Subcutaneous adipose tissue (tissue), 4 donors: ENCODE data around the gene PCDH9. TPM values are rescaled to one million over a fixed set of nuclear protein-coding genes. Genes with fewer than 3 reads are reported as not detected.

ENCODE experiments used
- total RNA-seq, 4 donors: library from RNA; depleted of rRNA; stranded (reverse); fragments of >200 nt; gene quantifications; one replicate each; pipeline ENCODE4 v1.1.0, GENCODE V29; 2016
- TF ChIP-seq, protein P1 (sequence below): fragments of 450-650 bp; IDR thresholded peaks from one replicate; pipeline ENCODE4 v1.5.1; 2016; ENCODE audit warnings: low read depth, mild to moderate bottlenecking, control low read depth, antibody characterized with exemption, moderate library complexity

Gene PCDH9
- total RNA-seq, 4 donors from 2014 or later: 9.0 to 28.4 (median 12.0) TPM

DNA sequence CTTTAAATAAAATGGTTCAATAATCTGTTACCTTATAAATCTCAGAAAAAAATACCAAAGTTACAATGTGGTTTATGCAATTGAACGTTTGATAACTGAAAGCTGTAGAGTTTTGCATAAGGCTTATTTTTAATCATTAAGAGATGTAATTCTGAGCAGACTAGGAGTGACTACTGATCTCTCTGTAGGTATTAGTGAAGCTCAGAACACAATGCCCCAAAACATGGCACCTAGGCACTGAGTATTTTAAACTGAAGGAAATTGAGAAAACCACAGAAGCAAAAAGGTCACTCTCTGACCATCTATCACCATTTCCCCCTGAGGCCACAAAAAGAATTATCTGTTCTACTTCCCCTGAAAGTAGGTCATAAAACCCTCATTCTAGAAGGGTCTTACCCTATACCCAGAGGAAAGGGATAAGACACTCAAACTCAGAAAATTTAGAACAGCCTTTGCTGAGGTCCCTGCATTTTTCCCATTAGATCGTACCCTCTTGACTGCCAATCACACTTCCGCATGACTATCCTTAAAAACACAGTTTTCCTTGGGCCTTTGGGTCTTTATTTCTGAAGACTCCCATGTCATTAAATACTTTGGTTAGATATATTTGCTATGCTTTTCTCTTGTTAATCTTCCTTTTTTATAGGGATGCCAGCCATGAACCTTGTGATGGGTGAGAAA is 158.1 kb downstream of the PCDH9 start:
- TF ChIP-seq, protein P1, sequence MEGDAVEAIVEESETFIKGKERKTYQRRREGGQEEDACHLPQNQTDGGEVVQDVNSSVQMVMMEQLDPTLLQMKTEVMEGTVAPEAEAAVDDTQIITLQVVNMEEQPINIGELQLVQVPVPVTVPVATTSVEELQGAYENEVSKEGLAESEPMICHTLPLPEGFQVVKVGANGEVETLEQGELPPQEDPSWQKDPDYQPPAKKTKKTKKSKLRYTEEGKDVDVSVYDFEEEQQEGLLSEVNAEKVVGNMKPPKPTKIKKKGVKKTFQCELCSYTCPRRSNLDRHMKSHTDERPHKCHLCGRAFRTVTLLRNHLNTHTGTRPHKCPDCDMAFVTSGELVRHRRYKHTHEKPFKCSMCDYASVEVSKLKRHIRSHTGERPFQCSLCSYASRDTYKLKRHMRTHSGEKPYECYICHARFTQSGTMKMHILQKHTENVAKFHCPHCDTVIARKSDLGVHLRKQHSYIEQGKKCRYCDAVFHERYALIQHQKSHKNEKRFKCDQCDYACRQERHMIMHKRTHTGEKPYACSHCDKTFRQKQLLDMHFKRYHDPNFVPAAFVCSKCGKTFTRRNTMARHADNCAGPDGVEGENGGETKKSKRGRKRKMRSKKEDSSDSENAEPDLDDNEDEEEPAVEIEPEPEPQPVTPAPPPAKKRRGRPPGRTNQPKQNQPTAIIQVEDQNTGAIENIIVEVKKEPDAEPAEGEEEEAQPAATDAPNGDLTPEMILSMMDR: no peak

DNA sequence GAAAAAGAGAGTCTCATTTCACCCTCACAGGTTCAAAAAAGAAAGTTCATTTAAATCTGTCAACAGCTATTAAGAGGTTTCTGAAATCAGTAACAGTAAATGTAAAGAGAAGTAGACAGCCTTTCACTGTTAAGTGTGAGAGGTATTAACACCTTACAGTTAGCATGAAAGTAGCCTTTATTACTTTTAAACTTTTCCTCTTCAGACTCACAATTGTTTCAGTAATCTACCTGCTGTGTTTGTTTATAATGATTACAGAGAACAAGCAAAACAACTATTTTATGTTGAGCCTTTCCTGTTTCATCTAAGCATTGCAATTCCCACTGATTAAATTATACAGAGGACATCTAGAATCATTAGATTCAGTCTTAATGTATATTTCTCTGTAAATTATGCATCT is 159.8 kb downstream of the PCDH9 start:
- TF ChIP-seq, protein P1: no peak

DNA sequence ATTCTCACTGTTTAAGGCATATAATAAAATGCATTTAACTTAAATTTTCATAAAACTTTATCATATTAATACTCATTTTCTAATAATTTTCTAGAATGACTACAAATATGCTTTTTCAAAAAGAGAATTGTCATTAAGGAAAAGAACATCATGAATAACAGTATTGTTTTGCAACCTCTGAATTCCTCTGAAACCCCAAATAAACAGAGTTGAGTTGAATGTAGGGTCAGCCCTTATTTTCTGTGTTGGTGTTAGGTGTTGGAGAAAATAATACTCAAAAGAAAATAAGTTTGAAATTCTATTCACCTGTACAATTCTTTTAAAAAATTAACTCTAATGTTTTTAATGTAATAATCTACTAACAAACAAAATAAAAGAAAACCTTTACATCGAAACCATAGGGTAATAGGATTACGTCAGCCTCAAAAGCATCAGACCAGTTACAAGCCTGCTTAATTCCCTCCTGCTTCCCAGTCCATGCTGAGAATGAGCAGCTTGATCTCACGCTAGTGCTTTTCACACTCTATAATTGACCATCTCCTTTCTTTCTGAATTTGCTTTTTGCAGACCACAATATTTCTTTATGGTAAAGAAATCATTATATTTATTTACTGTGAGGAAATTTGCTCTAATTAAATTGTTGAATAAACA is 160.9 kb downstream of the PCDH9 start:
- TF ChIP-seq, protein P1: no peak

DNA sequence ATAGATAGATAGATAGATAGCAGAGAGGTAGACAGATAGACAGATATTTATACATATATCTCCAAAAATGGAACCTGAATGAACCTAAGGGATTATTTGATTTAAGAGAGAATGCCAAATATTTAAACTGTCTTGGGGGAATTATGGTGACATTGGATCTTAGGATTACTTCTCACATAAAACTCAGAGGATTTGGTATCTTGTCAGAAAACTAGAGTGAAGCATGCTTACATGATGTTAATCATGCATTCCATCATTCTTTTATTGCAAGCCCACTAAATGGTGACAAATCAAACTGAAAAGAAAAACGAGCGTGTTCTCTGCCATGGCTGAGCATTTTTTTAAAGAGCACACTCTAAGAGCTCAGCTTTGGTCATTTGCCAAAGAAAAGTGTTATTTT is 165.2 kb downstream of the PCDH9 start:
- TF ChIP-seq, protein P1: no peak

DNA sequence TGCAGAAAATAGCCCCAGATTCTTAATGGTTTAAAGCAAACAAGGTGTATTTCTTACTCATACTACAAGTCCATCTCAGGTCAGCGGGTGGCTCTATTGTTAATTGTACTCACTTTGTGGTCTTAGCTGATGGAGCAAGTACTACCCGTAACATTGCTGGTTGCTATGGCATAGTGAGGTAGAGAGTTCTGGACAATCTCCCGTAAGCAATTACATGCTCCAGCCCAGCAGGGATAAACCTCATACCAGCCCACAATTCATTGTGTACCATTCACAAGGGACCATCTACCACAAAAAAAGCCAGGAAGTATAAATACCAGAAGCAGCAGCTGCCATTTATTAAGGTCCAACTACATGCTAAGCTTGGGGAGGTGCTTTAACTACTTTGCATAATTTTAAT is 167.1 kb downstream of the PCDH9 start:
- TF ChIP-seq, protein P1: no peak

DNA sequence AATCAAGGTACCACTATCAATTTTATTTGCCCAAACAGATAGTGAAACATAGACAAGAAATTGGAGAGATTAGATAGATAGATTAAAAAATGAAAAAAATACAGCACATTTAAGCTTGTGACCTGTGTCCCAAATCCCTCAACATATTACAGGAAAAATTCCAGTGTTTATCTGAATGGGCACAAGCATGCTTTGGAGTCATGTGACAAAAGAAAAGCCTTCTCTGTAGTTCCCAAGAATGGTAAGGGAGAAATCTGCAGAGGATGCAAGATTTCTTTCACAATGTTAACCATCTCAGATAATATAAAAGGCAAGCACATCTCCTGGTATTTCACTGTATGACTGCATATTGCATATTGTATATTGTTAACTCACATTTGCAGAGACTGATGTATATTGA is 168.0 kb downstream of the PCDH9 start:
- TF ChIP-seq, protein P1: no peak

DNA sequence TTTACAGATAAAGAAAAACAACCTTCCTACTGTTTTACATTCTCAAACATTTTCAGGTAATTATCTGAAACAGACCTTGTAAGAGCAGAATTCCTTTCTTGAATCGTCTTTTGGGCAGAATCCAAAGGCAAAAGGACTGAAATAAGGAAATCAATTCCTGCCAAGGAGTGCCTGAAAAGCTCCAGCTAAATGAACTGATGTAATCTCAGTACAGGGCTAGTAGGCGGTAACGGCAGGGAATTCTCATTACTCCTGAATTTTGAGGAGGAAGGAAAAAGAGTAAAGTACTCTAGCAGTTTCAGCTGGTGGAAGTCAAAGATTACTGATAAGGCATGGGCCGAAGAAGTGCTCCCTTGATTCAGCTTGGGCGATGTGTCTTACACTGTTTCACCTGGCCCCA is 168.4 kb downstream of the PCDH9 start:
- TF ChIP-seq, protein P1: no peak
